ENCODE results near the gene BCAR1.

DNA sequence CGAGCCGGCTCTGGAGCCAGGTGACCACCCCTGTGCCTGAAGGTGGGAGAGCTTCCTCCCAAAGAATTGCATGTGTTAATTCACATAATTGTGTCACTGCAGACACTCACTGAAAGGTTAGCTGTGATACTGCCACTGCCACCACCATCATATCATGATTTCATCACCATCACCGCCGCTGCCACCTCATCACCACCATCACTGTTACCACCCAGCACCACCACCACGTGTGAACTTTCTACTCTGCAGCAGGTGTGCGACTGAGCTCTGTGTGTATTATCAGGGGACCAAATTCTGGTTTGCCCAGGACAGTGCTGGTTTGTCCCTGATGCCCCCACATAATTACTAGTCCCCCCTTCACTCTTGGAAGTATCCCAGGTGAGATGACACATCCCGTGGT, 15.2 kb downstream of the BCAR1 start:
- TF ChIP-seq CTCF (IDR thresholded peaks at IDR 0.05; ENCODE audit: borderline replicate concordance, extremely low read depth, low read length, poor library complexity, severe bottlenecking) (no peak), EZH2 (IDR thresholded peaks at IDR 0.05; ENCODE audit: borderline replicate concordance, low read depth, low read length, severe bottlenecking) (no peak)

All from DND-41 (cell line).